Sigmoid colon (tissue), 4 donors: ENCODE data around the gene SCAF1.

Experiments used
- POLR2A ChIP-seq, 2 donors: fragments of 450-650 bp; IDR thresholded peaks; one replicate each; pipeline ENCODE4 v1.6.1; 2016; ENCODE audit warnings: antibody characterized with exemption in 2 of 2, mild to moderate bottlenecking in 2 of 2, moderate library complexity in 2 of 2
- POLR2AphosphoS5 ChIP-seq, 4 donors: sonication (generic); formaldehyde crosslinking; IDR thresholded peaks; one replicate each; pipeline ENCODE4 v1.6.1; 2017; ENCODE audit warnings: antibody characterized with exemption in 4 of 4
- TF ChIP-seq, protein P1 (sequence below), 4 experiments: fragments of 450-650 bp in 3 of 4; fragments of 200-600 bp in 1 of 4; IDR thresholded peaks; one replicate each; pipeline ENCODE4 v1.5.1; 2016 to 2019; ENCODE audit warnings: antibody characterized with exemption in 4 of 4, mild to moderate bottlenecking in 3 of 4, moderate library complexity in 2 of 4

DNA sequence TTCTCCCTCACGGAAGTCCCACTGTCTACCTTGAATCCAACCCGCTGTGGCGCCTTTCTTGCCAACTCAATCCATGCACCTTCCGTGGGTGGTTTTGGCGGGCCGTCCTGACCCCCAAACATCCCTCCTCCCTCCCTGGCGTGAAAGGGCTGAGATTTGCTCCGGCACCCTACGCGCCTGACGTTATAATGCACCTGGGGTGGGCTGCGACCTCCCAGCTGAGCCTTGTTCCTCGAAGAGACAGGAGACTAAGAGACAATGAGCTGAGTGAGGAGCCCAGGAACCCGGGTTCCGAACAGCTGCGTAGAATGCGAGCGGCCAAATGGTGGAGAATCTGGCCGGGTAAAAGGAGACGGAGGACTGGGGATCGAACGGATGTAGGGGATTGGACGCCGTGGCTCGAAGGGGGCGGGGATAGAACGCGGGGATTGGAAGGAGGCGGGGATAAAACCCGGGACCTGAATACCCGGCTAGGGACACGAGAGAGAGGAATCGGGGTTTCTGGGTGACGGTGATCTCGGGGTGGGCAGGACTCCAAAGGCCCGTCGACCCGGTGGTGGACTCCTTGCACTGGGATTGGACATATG, 48.7 kb downstream of the SCAF1 start, which contains the start of gene CPT1C:
- TF ChIP-seq, protein P1, sequence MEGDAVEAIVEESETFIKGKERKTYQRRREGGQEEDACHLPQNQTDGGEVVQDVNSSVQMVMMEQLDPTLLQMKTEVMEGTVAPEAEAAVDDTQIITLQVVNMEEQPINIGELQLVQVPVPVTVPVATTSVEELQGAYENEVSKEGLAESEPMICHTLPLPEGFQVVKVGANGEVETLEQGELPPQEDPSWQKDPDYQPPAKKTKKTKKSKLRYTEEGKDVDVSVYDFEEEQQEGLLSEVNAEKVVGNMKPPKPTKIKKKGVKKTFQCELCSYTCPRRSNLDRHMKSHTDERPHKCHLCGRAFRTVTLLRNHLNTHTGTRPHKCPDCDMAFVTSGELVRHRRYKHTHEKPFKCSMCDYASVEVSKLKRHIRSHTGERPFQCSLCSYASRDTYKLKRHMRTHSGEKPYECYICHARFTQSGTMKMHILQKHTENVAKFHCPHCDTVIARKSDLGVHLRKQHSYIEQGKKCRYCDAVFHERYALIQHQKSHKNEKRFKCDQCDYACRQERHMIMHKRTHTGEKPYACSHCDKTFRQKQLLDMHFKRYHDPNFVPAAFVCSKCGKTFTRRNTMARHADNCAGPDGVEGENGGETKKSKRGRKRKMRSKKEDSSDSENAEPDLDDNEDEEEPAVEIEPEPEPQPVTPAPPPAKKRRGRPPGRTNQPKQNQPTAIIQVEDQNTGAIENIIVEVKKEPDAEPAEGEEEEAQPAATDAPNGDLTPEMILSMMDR (IDR thresholded peaks at IDR 0.05) = no peak
- TF ChIP-seq POLR2AphosphoS5 (IDR thresholded peaks at IDR 0.05) = peak; percentile 51 to 76 (median 66)
- no peak for TF ChIP-seq POLR2A (IDR thresholded peaks at IDR 0.05)
